Suprapubic skin (tissue), 4 donors: ENCODE data around the gene EIF4G2.

ENCODE experiments used
- CTCF ChIP-seq, 2 donors: fragments of 200-600 bp in 1 of 2; fragments of 450-650 bp in 1 of 2; sonication (generic) in 1 of 2; IDR thresholded peaks; one replicate each; pipeline ENCODE4 v1.5.1; 2016 to 2019; ENCODE audit warnings: antibody characterized with exemption in 2 of 2, mild to moderate bottlenecking in 1 of 2, moderate library complexity in 1 of 2
- EP300 ChIP-seq: sonication (generic); formaldehyde crosslinking; IDR thresholded peaks from one replicate; pipeline ENCODE4 v1.6.1; 2017; ENCODE audit warnings: antibody characterized with exemption
- POLR2A ChIP-seq, 2 donors: fragments of 450-650 bp; IDR thresholded peaks; one replicate each; pipeline ENCODE4 v1.6.1; 2017; ENCODE audit warnings: antibody characterized with exemption in 2 of 2, mild to moderate bottlenecking in 2 of 2, moderate library complexity in 2 of 2
- POLR2AphosphoS5 ChIP-seq, 3 donors: sonication (generic); formaldehyde crosslinking; IDR thresholded peaks; one replicate each; pipeline ENCODE4 v1.6.1; 2017; ENCODE audit warnings: antibody characterized with exemption in 3 of 3

GRCh38 chr11:10797001-10797400, 11.7 kb downstream of the EIF4G2 start:
- TF ChIP-seq CTCF (IDR thresholded peaks at IDR 0.05) (no peak), POLR2A (IDR thresholded peaks at IDR 0.05) (no peak), POLR2AphosphoS5 (IDR thresholded peaks at IDR 0.05) (no peak), EP300 (no peak)
